IPS-18c (cell line): ENCODE measurements around the gene CRELD2.
"Not testable (repeated sequence)": the region's sequence is repeated elsewhere in the genome, so short reads cannot be mapped to it uniquely, and the experiment has no call there.

Experiments
- H3K4me3 ChIP-seq: 2 replicates; pipeline ENCODE4 v1.7.0; 2013; ENCODE audit warnings: low read depth, mild to moderate bottlenecking, low read length, moderate library complexity; ENCODE audit not compliant: insufficient read depth
- H3K9me3 ChIP-seq: one replicate; pipeline ENCODE4 v1.6.1; 2013; ENCODE audit warnings: mild to moderate bottlenecking, low read length, moderate library complexity; ENCODE audit not compliant: control insufficient read depth, insufficient read depth

The CRELD2 gene

DNA sequence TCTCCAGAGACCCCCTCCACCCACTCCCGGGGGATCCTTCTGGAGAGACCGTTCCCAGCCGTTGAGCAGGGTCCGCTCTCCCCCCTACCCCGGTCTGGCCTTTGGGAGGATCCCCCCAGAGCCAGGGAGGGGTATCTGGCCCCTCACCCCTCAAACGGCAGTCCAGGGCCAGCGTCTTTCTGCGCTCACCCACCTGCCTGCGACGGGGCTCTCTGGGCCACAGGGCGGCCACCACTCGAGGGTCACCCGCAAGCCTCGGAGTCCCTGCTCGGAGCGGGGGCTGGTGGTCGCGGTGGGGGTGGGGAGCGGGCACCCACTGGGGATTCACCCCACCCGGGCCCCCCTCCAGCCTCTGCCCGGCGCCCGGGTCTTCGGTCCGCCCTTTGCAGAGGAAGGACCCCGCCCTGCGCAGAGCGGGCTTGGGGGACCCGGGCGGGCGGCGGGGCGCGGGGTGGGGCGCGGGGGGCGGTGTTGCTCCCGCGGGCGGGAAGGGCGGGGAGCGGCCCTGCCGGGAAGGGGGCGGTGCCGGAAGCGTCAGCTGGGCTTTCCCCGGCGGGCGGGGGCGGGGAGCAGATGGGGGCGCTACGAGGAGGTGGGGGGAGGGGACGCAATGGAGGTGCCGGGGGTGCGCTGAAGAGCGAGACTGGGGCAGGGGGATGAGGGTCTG, 16.6 kb downstream of the CRELD2 start:
- Histone ChIP-seq H3K9me3 (no peaks in the 10 kb centered on the region), H3K4me3 (peak overlapping the region; percentile 28; the same call in 1 of the 2 replicates)

DNA sequence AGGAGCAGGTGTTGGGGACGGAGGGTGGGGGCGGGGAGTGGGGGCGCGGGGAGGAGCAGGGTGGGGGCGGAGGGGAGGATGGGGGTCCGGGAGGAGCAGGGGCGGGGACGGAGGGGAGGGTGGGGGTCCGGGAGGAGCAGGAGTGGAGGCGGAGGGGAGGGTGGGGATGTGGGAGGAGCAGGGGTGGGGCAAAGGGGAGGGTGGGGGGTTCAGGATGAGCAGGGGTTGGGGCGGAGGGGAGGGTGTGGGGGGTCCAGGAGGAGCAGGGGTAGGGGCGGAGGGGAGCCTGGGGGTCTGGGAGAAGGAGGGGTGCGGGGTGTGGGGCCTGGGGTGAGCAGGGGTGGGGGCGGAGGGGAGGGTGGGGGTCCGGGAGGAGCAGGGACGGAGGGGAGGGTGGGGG, 17.1 kb downstream of the CRELD2 start:
- Histone ChIP-seq H3K9me3 (no peaks in the 10 kb centered on the region), H3K4me3 (no peak overlapping the region)

DNA sequence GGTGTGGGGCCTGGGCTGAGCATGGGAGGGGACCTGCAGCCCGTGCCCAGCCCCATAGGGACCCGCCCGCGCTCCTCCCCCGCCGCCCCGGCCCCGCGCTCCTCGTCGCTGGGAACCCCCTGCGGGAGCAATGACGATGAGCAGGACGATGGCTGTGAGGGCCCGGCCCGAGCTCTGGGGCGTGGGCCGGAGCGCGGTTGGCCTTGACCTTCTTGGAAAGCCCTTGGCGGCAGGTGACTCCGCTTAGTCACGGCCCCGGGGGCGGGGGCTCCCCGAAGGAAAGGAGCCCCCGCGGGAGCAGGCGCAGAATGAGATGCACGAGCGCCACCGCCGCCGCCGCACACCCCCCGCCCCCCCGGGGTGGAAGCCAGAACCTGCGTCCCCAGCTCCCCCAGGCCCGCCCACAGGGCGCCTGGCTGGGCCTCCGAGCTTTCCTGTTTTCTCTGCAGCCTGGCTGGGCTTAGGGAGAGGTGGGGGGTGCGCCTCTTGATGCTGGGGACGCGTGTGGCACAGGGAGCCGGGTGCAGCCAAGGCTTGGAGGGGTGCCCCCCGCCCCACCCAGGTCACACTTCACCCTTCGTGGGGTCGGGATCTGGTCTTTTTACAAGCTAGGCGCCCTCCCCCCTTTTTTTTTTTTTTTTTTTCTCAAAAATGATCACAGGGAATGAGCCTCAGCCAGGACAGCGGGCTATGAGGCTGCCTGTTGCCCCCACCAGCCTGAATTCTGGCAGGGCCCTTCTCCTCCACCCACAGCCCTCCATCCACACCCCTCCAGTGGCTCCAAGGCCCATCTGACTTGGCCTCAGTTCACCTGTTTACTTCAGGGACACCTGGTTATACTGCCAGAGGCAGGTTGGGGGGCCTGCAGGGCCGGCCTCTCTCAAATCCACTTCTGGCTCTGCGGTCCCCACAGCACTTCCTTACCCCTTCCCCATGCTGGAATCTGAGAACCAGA, 17.9 kb downstream of the CRELD2 start:
- Histone ChIP-seq H3K9me3 (no peaks in the 10 kb centered on the region), H3K4me3 (peak overlapping the region; percentile 44)

DNA sequence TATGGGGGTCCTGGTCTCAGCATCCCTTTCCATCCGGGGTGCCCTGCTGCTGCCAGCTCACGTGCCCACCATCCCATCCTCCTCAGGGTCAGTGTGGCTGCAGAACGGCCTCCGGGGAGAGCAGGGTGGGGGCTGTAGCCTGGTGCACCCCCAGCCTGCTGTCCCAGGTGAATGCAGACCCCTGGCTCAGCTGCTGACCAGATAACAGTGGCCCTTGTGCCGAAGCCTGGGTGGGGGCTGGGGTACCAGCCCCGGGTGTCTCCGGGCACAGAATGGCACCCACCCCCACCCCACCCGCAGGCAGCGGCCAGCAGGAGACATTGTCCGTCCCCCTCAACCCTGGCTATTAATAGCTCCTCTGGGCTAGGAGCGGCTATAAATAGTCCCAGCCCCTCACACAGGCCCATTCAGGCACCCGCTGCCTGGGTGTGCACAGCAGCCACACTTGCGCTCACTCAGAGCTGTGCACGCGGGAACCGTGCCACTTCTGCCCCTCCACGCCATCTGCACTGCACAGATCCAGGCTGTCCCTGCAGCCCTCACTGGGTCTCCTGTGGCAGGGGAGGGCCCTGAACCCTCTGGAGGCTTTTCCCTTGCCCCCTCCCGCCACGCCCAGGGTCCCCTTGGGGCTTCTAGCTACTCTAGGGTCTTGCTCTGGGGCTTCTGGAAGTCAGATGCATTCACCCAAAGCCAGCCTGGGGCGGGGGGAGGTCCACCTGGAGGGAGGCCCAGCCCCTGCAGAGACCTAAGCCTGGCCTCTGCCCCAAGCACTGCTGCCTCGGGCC, 18.7 kb downstream of the CRELD2 start:
- Histone ChIP-seq H3K9me3 (no peaks in the 10 kb centered on the region), H3K4me3 (no peak overlapping the region)

DNA sequence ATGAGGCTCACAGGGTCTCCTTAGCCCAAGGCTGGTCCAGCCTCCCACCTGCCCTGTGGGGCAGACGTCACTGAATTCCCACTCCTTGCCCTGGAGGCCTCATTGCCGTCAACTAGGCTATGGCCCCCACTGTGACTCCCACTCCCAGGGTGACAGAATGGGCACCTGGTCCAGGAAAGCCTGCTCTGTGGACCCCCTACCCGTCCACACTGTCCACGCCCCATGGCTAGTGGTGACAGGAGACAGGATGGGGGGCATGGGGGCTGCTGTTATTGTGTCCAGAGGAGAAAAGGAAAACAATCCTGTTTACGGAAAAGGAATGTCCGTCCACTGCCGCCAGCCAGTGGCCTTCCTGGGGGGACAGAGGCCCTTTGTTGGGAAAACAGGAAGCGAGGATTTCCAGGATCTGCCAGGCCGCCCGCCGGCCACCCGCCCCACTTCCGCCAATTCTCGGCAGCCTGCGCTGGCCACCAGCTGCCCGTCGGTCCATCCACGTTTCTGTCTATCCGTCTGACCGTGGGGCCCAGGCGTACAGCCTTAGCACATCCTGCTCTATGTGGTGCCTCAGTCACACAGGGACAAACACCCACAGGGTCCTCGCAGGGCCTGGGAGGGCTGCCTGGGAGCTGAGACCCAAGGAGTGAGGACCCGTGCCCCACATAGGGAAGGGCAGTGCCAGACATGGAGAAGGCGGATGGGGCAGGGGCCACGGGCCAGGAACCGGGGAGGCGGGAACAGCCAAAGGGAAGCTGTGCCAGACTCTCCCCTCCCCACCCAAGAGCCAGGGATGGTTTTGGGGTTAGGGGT, 19.5 kb downstream of the CRELD2 start:
- Histone ChIP-seq H3K4me3 (no peak overlapping the region), H3K9me3 (no peaks in the 10 kb centered on the region)

DNA sequence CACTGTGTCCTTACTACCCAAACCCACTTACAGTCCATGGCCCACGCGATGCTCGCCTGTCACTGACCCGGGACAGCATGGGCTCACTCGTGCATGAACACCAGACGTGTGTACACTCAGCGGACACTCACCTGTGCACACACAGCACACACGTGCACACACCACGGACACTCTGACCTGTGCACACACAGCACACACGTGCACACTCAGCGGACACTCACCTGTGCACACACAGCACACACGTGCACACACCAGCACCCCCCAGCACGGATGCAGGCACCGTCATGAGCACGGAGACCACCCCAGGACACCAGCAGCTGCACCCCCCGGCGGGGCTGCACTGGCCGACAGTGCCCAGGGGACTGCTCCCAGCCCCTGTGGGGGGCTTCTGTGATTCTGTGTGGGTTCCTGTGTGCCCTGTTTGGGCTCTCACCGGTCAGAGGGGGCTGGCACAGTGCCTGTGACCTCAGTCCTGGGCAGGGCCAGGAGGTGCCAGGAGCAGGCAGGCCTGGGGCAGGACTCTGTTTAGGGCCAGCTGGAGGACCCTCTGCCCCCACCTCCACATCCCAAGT, 20.2 kb downstream of the CRELD2 start:
- Histone ChIP-seq H3K9me3 (no peaks in the 10 kb centered on the region), H3K4me3 (no peak overlapping the region)

DNA sequence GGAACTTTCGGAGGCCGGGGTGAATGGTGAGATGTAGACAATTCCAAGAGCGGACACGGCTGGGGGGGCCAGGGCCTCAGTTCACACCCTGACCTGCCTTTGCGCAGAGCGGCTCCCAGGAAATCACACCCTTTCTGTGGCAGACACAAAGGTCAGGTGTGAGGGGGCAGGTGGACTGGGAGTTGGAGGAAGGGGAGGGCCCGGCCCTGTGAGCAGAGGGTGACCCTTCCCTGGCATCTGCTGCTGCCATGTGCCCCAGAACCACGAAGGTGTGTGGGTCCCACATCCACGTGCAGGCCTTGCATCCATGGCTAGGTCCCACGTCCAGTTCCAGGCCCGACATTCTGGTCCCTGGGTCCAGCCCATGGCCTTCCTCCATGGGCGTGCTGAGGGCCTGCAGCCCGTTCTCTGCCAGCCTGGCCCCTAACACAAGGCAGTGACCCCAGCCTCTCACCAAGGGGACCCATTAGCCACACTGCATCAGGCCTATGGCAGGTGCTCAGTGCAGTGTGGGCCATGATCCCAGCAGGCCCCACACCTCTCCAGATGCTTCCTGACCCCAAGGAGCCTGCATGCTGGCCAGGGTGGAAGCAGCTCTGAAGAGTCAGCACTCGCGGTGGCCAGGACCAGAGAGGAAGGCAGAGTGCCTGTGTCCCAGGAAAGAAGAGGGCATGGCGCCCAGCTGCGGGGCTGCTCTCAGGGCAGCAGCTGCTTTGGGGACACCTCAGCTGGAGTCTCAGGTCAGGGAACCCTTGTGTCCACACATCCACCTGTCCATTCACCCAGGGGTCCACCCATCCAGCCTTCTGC, 23.3 kb downstream of the CRELD2 start:
- Histone ChIP-seq H3K9me3 (no peaks in the 10 kb centered on the region), H3K4me3 (no peak overlapping the region)

DNA sequence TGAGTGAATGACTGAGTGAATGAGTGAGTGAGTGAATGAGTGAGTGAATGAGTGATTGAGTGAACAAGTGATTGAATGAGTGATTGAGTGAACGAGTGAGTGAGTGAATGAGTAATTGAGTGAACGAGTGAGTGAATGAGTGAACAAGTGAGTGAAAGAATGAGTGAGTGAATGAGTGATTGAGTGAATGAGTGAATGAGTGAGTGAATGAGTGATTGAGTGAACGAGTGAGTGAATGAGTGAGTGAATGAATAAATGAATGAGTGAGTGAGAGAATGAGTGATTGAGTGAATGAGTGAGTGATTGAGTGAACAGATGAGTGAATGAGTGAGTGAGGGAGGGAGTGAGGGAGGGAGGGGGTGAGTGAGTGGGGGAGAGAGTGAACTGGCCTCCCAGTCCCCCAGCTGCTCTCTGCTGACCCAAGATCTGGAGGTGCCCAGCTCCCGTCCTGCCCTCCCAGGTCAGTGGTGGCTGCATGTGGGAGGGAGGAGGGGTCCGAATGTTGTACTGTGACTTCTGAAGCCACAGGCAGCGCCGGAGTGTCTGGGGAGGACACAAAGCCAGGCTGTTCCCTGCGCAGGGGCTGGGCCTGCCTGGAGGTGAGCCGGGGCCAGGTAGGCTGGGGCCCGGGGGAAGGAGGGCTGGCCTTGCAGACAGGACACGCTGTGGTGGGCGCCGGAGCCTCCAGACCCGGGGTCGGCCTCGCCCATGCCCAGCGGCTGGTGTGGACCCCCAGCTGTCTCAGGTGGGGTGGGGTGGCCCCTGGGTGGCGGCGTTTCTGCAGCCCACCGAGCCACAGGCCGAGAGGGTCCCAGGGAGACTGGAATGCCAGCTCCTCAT, 24.4 kb downstream of the CRELD2 start:
- H3K9me3 ChIP-seq, result no peaks in the 10 kb centered on the region
- no peak overlapping the region for H3K4me3 ChIP-seq

DNA sequence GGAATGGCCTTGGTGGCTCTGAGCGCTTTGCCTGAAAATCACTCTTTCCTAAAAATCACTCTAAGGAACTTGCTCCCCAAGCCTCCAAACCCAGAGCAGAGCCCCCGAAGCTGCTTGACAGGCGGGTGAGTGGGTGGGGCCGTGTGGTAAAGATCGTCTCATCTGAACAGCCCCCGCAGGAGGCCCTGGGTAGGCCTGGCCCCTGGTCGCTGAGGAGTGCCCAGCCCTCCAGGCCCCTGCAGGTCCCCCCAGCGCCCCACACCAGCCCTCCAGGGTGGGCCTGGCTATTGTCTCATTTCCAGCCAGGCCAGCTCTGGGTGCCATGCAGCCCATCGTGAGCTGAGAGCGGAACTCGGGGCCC, 25.0 kb downstream of the CRELD2 start:
- H3K4me3 ChIP-seq, result no peak overlapping the region
- no peaks in the 10 kb centered on the region for H3K9me3 ChIP-seq

DNA sequence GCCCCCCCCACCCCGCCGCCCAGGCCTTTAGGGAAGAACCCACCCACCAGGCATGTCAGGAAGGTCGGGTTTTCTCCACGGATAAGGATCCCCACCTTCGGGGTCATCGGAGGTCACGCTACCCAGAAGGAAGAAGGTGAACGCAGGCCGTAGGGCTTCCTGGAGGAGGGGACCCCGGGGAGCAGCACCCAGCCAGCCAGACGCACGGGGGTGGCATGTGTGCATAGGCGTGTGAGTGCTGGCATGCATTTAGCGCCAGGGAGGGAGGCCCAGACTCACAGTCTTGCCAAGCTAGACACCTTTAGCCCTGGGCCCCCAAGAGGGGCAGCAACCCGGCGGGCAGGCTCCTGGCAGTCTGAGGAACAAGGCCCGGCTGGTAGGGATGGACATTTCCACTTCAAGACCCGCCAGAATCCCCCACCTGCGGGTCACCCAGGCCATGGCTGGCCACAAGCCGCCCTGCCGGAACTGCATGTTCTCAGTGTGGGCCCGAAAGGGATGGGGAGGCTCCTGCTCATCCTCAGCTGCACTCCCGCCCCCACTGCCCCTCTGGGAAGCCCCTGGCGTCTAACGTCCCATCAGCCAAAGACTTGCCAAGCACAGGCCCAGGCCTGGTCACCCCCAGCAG, 25.5 kb downstream of the CRELD2 start:
- H3K4me3 ChIP-seq, result no peak overlapping the region

DNA sequence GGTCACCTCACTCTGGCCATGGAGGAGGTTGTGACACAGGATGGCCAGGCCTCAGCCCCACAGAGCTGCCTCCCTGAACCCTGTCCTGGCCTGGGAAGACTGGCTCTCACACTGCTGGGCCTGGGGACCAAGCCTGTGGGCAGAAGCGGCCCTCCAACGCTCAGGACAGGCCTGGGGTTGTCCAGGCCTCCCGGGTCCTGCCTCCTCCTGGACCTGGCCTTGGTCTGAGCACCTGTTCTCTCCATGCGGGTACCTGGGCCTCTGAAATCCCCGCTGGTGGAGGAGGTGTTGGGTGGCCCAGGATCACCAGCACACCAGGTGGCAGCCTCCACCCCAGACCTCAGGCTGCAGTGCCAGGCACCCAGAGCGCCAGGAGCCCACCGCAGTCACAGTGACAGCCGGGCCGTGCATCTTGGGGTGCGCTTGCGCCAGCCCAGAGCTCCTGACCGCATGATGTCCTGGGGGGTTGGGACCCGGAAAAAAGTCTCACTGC, 26.0 kb downstream of the CRELD2 start:
- no peaks in the 10 kb centered on the region for H3K9me3 ChIP-seq
- no peak overlapping the region for H3K4me3 ChIP-seq

More for the DNA sequence above, 25.5 kb downstream of the CRELD2 start:
- H3K9me3 ChIP-seq, result no peaks in the 10 kb centered on the region

DNA sequence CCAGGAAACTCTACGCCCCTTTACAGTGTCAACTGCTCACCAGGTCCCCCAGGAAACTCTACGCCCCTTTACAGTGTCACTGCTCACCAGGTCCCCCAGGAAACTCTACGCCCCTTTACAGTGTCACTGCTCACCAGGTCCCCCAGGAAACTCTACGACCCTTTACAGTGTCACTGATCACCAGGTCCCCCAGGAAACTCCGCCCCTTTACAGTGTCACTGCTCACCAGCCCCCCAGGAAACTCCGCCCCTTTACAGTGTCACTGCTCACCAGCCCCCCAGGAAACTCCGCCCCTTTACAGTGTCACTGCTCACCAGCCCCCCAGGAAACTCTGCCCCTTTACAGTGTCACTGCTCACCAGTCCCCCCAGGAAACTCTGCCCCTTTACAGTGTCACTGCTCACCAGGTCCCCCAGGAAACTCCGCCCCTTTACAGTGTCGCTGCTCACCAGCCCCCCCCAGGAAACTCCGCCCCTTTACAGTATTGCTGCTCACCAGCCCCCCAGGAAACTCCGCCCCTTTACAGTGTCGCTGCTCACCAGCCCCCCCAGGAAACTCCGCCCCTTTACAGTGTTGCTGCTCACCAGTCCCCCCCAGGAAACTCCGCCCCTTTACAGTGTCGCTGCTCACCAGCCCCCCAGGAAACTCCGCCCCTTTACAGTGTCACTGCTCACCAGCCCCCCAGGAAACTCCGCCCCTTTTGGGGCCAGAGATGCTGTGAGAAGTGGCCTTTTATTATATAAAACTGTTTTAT, 26.8 kb downstream of the CRELD2 start:
- not testable (repeated sequence) for H3K9me3 ChIP-seq, H3K4me3 ChIP-seq

DNA sequence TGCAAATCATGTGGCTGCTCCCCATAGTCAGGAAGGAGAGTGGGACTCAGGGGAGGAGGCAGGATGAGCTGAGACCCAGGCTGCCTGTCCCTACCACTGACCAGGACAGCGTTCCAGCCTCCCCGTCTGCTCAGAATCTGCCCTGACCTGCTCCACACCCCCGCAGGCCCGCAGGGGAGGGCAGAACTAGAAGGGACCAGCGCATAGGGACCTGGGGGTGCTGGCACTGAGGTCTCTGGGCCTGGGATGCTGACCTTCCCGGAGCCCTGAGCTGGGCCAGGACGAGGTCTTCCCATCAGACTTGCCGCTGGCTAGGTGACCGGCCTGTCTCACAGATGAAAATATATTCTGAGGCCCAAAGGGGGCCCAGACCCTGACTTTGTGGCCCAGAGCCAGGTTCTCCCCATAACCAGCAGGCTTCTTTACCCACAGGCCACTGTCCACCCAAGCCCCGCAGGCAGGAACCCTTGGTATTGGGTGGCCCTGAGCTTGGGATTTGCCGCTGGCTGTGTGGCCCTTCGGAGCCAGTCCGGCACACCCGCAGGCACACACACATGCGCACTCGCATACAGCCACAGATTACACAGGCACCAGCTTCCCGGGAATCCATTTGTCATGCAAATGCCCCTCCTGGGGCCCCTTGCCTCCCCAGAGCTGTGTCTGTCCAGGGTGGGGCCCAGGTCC, 28.3 kb downstream of the CRELD2 start:
- Histone ChIP-seq H3K4me3 (no peak overlapping the region), H3K9me3 (no peaks in the 10 kb centered on the region)

DNA sequence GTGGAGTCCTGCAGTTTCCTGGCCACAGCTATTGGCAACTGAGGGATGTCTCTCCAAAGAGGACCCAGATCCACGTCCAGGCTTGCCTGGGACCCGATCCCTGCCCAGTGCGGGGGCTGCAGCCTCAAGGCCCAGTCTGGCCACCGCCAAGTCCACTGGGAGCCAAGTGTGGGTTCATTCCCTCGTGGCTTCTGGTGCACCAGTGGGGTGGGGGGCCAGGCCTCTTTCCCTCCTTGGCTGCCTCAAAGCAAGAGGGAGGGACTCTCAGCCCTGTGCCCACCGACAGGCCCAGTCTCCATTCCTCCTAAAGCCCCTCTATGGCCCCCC, 28.8 kb downstream of the CRELD2 start:
- Histone ChIP-seq H3K4me3 (no peak overlapping the region), H3K9me3 (no peaks in the 10 kb centered on the region)
